OCI-LY7 (cell line): Measurements from ENCODE around the gene PLA2R1. TPM values are rescaled to one million over a fixed set of nuclear protein-coding genes. Genes with fewer than 3 reads are reported as not detected.

Experiments
- BruUV-seq: library from RNA; stranded (reverse); fragments of 400-500 nt; replicated peaks from 2 replicates; lab custom pipeline; 2021; lab: Mats Ljungman, UMichigan
- CTCF ChIA-PET: fragments of 300-600 bp; sonication (Branson Sonifier 250); formaldehyde crosslinking; loops from one replicate; lab custom pipeline; 2022; ENCODE audit warnings: antibody characterized with exemption; ENCODE audit not compliant: unreplicated experiment; lab: Charles Lee
- POLR2A ChIA-PET: fragments of 300-600 bp; sonication (Branson Sonifier 250); formaldehyde crosslinking; loops from one replicate; lab custom pipeline; 2022; ENCODE audit warnings: antibody characterized with exemption; lab: Charles Lee
- DNase-seq: peaks from one replicate; pipeline ENCODE4 v3.0.0-alpha.2; 2015; ENCODE audit warnings: low spot score
- H2AFZ ChIP-seq: fragments of 200-600 bp; sonication (generic), shearing (Covaris generic); 2 replicates; pipeline ENCODE4 v1.6.1; 2014; ENCODE audit warnings: mild to moderate bottlenecking, antibody characterized with exemption, low read length, moderate library complexity
- H3K27ac ChIP-seq: fragments of 200-600 bp; sonication (generic); 2 replicates; pipeline ENCODE4 v1.5.1; 2014; ENCODE audit warnings: mixed run types, low read depth, mild to moderate bottlenecking, moderate library complexity, low read length, inconsistent platforms; ENCODE audit not compliant: poor library complexity, severe bottlenecking
- H3K36me3 ChIP-seq: fragments of 200-600 bp; sonication (generic); 2 replicates; pipeline ENCODE4 v1.6.1; 2014; ENCODE audit warnings: mild to moderate bottlenecking, antibody characterized with exemption, low read length, moderate library complexity, mixed read lengths; ENCODE audit not compliant: insufficient read depth
- H3K4me1 ChIP-seq: fragments of 200-600 bp; sonication (generic); 2 replicates; pipeline ENCODE4 v1.5.1; 2014; ENCODE audit warnings: mild to moderate bottlenecking, low read length; ENCODE audit not compliant: insufficient read depth, poor library complexity, severe bottlenecking
- H3K4me2 ChIP-seq: fragments of 200-600 bp; sonication (generic); 2 replicates; pipeline ENCODE4 v1.6.1; 2014; ENCODE audit warnings: mild to moderate bottlenecking, low read length
- H3K4me3 ChIP-seq: fragments of 200-600 bp; sonication (generic); 2 replicates; pipeline ENCODE4 v1.5.1; 2014; ENCODE audit warnings: mild to moderate bottlenecking, low read depth, low read length; ENCODE audit not compliant: poor library complexity, severe bottlenecking
- H3K79me2 ChIP-seq: fragments of 200-600 bp; sonication (generic); 2 replicates; pipeline ENCODE4 v1.6.1; 2016; ENCODE audit warnings: low read depth, mild to moderate bottlenecking, low read length, moderate library complexity, mixed read lengths; ENCODE audit not compliant: insufficient read depth
- H3K9me2 ChIP-seq: fragments of 200-600 bp; sonication (generic); 2 replicates; pipeline ENCODE4 v1.6.1; 2016; ENCODE audit warnings: mild to moderate bottlenecking, low read length, mixed read lengths; ENCODE audit not compliant: insufficient read depth
- H3K9me3 ChIP-seq: fragments of 200-600 bp; sonication (generic); 2 replicates; pipeline ENCODE4 v1.6.1; 2014; ENCODE audit warnings: mild to moderate bottlenecking, mixed run types, low read length, mixed read lengths
- H4K20me1 ChIP-seq: fragments of 200-600 bp; sonication (generic); 2 replicates; pipeline ENCODE4 v1.6.1; 2014; ENCODE audit warnings: mild to moderate bottlenecking, antibody characterized with exemption, low read length, moderate library complexity, mixed read lengths; ENCODE audit not compliant: insufficient read depth
- CTCF ChIP-seq: fragments of 200-600 bp; sonication (generic); conservative IDR thresholded peaks from 2 replicates; pipeline ENCODE4 v1.5.1; 2014; ENCODE audit warnings: mild to moderate bottlenecking, antibody characterized with exemption, low read length, moderate library complexity, mixed read lengths
- EZH2phosphoT487 ChIP-seq: fragments of 200-600 bp; sonication (generic); IDR thresholded peaks from 2 replicates; pipeline ENCODE4 v1.6.1; 2018; ENCODE audit warnings: low read depth, borderline replicate concordance, mild to moderate bottlenecking, mixed run types, antibody characterized with exemption, low read length, moderate library complexity, mixed read lengths
- intact Hi-C: fragments of 100-400 bp; cut with micrococcal nuclease; formaldehyde crosslinking; loops from one replicate; pipeline ENCODE4 v1.10.0; 2022; ENCODE audit not compliant: unreplicated experiment
- total RNA-seq, 2 experiments: library from RNA; depleted of rRNA in 1 of 2; stranded (reverse); fragments of >200 nt in 1 of 2; shearing (Covaris generic) in 1 of 2; gene quantifications; 2 replicates each; pipeline ENCODE4 v1.2.3, GENCODE V29; 2014 to 2022

Gene PLA2R1
- total RNA-seq, 2 experiments from 2014 or later = not detected

GRCh38 chr2:159905926-159906714 is 156.3 kb downstream of the PLA2R1 start:
- ChIA-PET CTCF (no interaction called here), POLR2A (interaction anchor here (1.1 kb wide), 1 partner anchor 14 kb away, joined by 8 read pairs; no protein-coding TSS in a partner anchor)
- TF ChIP-seq CTCF (no peak), EZH2phosphoT487 (no peak)
- no peak for DNase-seq
- Histone ChIP-seq H3K79me2 (no peaks in the 10 kb centered on the region), H4K20me1 (no peaks in the 10 kb centered on the region), H3K9me2 (no peaks in the 10 kb centered on the region), H3K4me3 (no peak overlapping the region), H3K4me2 (no peak overlapping the region), H3K27ac (no peak overlapping the region), H3K4me1 (no peaks in the 10 kb centered on the region), H3K9me3 (no peaks in the 10 kb centered on the region), H2AFZ (no peak overlapping the region), H3K36me3 (no peaks in the 10 kb centered on the region)
- intact Hi-C loops = no loop called here
- BruUV-seq = no TSS peak

GRCh38 chr2:159904959-159905305 is 157.5 kb downstream of the PLA2R1 start:
- no peaks in the 10 kb centered on the region for H3K9me3 ChIP-seq
- H3K4me3 ChIP-seq = no peak overlapping the region
- peak overlapping the region; percentile 32 for H3K4me2 ChIP-seq
- no peak for DNase-seq
- intact Hi-C loops = no loop called here
- POLR2A ChIA-PET = interaction anchor here (0.6 kb wide), 2 partner anchors 86 to 1144 kb away, joined by 3 read pairs; no protein-coding TSS in a partner anchor
- no peaks in the 10 kb centered on the region for H3K79me2 ChIP-seq
- H3K9me2 ChIP-seq = no peaks in the 10 kb centered on the region
- no peaks in the 10 kb centered on the region for H4K20me1 ChIP-seq
- BruUV-seq = no TSS peak
- H3K27ac ChIP-seq = no peak overlapping the region
- CTCF ChIA-PET = no interaction called here
- no peaks in the 10 kb centered on the region for H3K36me3 ChIP-seq
- TF ChIP-seq CTCF (no peak), EZH2phosphoT487 (no peak)
- no peaks in the 10 kb centered on the region for H3K4me1 ChIP-seq
- H2AFZ ChIP-seq = no peak overlapping the region
